C4-2B (cell line): ENCODE data around the gene GALNT17.

Experiments
- ZFX ChIP-seq: fragments of 450-650 bp; IDR thresholded peaks from 2 replicates; pipeline ENCODE4 v1.6.1; 2017
- TF ChIP-seq, protein P1 (sequence below): fragments of 450-650 bp; conservative IDR thresholded peaks from 2 replicates; pipeline ENCODE4 v1.5.1; 2017; ENCODE audit warnings: mild to moderate bottlenecking

DNA sequence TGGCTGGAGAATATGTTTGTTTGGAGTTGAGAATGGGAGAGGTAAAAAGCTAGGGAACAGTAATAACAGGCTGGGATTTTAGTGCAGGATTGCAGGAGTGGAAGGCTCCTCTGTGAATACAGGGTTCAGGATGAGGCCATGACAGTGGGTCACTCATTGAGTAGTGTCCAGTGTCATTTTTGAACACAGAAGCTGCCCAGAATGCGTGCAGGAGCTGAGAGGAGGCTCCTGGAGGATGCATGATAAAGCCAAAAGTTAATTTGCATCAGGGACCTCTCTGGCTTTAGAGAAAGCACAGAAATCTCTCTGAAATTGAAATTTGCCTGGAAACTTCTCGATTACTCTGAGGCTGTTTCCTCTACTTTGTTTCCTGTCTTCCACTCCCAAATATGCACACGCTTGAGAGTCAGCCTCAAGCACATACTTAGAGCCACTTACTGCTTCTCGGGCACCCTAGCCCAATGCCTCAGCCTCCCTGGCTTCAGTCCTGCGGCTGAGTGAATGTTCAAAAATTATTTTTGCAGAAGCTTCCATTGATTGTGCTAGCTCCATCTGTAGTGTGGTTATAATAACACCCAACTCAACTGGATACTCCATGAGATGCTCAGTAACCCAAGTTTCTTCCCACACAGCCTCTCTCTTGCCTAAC, 1.8 kb upstream of the GALNT17 start:
- TF ChIP-seq, protein P1, sequence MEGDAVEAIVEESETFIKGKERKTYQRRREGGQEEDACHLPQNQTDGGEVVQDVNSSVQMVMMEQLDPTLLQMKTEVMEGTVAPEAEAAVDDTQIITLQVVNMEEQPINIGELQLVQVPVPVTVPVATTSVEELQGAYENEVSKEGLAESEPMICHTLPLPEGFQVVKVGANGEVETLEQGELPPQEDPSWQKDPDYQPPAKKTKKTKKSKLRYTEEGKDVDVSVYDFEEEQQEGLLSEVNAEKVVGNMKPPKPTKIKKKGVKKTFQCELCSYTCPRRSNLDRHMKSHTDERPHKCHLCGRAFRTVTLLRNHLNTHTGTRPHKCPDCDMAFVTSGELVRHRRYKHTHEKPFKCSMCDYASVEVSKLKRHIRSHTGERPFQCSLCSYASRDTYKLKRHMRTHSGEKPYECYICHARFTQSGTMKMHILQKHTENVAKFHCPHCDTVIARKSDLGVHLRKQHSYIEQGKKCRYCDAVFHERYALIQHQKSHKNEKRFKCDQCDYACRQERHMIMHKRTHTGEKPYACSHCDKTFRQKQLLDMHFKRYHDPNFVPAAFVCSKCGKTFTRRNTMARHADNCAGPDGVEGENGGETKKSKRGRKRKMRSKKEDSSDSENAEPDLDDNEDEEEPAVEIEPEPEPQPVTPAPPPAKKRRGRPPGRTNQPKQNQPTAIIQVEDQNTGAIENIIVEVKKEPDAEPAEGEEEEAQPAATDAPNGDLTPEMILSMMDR, result no peak
- TF ChIP-seq ZFX, result no peak
